Erythroblast (primary cell): Measurements from ENCODE around the gene TBC1D8.

Experiments used
- DNase-seq, 2 experiments: peaks; one replicate each; lab custom pipeline; 2025; lab: John Stamatoyannopoulos, UW
- GATA1 ChIP-seq: IDR thresholded peaks from 2 replicates; pipeline ENCODE4 v1.6.1; 2011; ENCODE audit warnings: low read depth, mild to moderate bottlenecking, control low read depth, low read length, moderate library complexity
- POLR2A ChIP-seq: IDR thresholded peaks from 2 replicates; pipeline ENCODE4 v1.6.1; 2011; ENCODE audit warnings: mild to moderate bottlenecking, low read length

TBC1D8 gene

DNA sequence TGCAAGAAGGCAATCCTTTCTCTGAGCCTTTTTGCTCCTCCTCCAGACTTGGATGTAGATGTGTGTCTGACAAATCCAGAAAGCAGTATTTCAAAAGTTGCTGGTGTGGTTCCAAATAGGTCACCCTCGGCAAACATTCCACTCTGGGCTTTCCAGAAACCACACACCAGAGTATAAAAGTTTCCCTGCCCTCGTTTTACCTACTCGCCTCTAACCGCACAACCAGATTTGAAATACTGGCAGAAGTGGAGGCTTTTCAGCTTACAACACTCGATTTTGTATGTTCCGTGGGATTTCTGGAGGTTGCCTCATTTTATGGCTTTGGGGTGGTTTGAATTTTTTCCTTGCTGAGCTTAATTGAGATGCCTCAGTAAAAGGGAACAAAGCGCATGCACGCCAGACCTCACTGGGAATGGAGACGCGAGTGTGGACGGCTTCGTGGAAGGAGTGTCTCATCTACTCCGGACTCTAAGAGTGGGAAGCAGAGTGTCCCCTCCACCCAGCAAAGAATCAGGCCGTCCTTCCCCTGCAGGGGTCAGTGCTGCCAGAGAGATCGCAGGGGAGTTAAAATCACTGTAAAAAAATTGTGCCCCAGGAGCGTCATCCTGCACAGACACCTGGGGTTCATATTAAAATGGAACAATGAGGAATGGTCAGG lies 193.1 kb downstream of the TBC1D8 start:
- no peak for TF ChIP-seq POLR2A
- no peak for TF ChIP-seq GATA1
- no peak for DNase-seq
